ENCODE results near the gene SPINK4. TPM values are rescaled to one million over a fixed set of nuclear protein-coding genes. Genes with fewer than 3 reads are reported as not detected.

The SPINK4 gene
- total RNA-seq, 1 donor from 2014 or later = not detected

DNA sequence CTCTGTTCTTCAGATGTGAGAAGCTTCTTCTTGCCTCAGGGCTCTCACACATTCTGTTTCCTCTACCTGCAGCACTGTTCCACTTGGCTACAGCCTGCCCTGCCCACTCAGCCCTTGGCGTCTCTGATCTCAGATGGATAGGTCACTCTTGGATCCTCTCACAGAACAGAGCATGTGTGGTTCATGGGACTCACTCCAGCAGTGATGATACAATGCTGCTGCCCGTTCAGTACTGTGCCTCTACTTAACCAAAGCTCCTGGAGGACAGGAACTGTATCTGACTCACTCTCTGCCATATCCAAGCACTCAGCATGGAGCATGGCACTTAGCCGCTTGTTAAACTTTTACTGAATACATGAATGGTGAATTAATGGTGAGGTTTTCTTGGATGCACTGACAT lies 3.4 kb upstream of the SPINK4 start:
- Mint-ChIP-seq H3K36me3 (no peaks in the 10 kb centered on the region), H3K9me3 (no peaks in the 10 kb centered on the region), H3K4me3 (no peak overlapping the region), H3K27me3 (peaks cover 35% of the 10 kb centered on the region), H3K4me1 (ENCODE audit: unreplicated experiment) (peaks cover 6% of the 10 kb centered on the region), H3K27ac (no peak overlapping the region)
- DNase-seq (ENCODE audit: extremely low spot score, unreplicated experiment) = no peak
- TF ChIP-seq, protein P1, sequence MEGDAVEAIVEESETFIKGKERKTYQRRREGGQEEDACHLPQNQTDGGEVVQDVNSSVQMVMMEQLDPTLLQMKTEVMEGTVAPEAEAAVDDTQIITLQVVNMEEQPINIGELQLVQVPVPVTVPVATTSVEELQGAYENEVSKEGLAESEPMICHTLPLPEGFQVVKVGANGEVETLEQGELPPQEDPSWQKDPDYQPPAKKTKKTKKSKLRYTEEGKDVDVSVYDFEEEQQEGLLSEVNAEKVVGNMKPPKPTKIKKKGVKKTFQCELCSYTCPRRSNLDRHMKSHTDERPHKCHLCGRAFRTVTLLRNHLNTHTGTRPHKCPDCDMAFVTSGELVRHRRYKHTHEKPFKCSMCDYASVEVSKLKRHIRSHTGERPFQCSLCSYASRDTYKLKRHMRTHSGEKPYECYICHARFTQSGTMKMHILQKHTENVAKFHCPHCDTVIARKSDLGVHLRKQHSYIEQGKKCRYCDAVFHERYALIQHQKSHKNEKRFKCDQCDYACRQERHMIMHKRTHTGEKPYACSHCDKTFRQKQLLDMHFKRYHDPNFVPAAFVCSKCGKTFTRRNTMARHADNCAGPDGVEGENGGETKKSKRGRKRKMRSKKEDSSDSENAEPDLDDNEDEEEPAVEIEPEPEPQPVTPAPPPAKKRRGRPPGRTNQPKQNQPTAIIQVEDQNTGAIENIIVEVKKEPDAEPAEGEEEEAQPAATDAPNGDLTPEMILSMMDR (conservative IDR thresholded peaks at IDR 0.05) = no peak

DNA sequence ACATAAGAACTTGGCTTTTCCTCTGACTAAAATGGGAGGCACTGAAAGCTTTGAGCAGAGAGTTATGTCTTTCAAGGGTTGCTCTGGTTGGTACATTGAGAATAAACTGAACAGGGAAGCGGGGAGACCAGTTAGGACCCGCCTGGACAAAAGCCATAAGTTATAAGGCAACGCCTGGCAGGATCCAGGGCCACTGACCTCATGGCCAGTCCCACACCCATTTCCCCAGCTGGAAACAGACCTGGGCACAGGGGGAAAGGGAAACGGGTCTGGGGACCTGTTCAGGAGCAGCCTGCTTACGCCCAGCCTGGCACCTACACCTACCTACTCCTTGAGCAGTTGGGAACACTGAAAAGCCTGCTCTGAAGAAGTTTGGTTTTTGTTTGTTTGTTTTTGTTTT lies 1.3 kb downstream of the SPINK4 start:
- Mint-ChIP-seq H3K4me1 (ENCODE audit: unreplicated experiment) (peaks cover 6% of the 10 kb centered on the region), H3K36me3 (no peaks in the 10 kb centered on the region), H3K4me3 (no peak overlapping the region), H3K9me3 (no peaks in the 10 kb centered on the region), H3K27ac (no peak overlapping the region), H3K27me3 (peaks cover 19% of the 10 kb centered on the region)
- DNase-seq (ENCODE audit: extremely low spot score, unreplicated experiment) = no peak
- TF ChIP-seq, protein P1 (conservative IDR thresholded peaks at IDR 0.05) = no peak

DNA sequence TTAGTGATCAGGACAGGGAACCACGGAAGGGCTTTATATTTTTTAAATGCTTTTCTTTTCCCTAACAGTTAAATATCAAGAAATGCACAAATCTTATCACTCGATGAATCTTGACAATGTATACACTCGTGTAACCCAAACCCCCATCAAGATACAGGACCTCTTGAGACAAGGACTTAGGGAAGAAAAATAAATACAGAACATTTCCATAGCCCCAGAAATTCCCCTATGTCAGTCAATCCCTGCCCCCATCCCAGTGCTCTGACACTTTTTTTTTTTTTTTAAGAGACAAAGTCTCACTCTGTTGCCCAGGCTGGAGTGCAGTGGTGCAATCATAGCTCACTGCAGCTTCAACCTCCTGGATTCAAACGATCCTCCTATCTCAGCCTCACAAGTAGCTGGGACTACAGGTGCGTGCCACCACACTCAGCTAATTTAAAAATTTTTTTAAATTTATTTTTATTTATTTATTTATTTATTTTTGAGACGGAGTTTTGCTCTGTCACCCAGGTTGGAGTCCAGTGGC lies 2.7 kb downstream of the SPINK4 start:
- TF ChIP-seq, protein P1 (conservative IDR thresholded peaks at IDR 0.05) = no peak
- H3K4me3 Mint-ChIP-seq = no peak overlapping the region
- peaks cover 6% of the 10 kb centered on the region for H3K4me1 Mint-ChIP-seq (ENCODE audit: unreplicated experiment)
- H3K27ac Mint-ChIP-seq = no peak overlapping the region
- H3K27me3 Mint-ChIP-seq = peaks cover 10% of the 10 kb centered on the region
- H3K9me3 Mint-ChIP-seq = no peaks in the 10 kb centered on the region
- no peak for DNase-seq (ENCODE audit: extremely low spot score, unreplicated experiment)
- H3K36me3 Mint-ChIP-seq = peaks cover 5% of the 10 kb centered on the region

DNA sequence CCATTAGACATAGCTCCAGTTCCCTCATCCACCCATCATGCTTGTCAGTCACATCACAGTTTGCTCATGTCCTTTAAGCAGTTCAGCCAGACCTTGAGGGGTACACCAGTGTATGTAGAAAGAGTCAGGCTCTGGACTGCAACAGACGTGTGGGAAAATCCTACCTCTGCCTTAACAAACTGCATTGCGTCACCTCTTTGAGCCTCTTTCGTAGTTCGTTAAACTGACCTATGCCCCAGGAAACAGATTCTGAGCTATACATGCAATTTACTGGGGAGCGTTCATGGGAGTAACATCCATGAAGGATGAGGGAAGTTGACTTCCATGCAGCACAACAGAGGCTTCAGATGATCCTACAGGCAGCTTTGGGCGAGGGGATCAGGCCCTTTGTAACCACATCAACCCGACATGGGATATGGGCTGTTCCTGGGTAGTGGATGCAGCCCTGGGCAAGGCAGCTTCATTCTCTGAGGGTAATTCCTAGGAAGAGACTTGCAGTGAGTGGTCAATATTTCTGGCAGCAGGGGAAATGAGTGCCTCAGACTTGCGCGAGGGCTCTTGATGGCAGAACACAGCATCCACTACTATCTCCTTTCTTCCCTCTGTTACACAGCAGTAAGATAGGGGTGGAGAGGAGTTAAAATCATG lies 4.3 kb downstream of the SPINK4 start:
- TF ChIP-seq, protein P1 (conservative IDR thresholded peaks at IDR 0.05) = no peak
- DNase-seq (ENCODE audit: extremely low spot score, unreplicated experiment) = no peak
- Mint-ChIP-seq H3K27ac (no peak overlapping the region), H3K9me3 (no peaks in the 10 kb centered on the region), H3K4me1 (ENCODE audit: unreplicated experiment) (peaks cover 6% of the 10 kb centered on the region), H3K36me3 (peaks cover 8% of the 10 kb centered on the region), H3K27me3 (peaks cover 10% of the 10 kb centered on the region), H3K4me3 (no peak overlapping the region)

DNA sequence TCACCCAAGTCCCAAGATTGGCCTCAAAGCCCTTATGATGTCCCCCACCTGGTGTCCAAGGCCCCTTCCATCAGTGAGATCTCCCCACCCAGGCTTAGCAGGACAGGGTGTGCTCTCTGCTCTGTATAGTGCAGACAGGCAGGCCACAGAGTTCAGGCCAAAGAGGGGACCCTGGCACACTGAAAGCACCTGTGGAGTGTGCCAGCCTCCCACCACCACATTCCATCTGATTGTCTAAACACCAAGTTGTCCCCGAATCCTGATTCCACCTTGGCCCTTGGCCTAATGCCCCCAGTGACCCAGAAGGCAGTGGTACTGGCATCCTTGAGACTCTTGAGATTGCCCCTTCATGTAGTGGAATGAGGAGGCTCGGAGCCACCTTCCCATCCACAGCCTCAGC lies 5.4 kb downstream of the SPINK4 start:
- TF ChIP-seq, protein P1 (conservative IDR thresholded peaks at IDR 0.05) = no peak

More for the DNA sequence above, 5.4 kb downstream of the SPINK4 start:
- Mint-ChIP-seq H3K27me3 (peaks cover 10% of the 10 kb centered on the region), H3K27ac (no peak overlapping the region), H3K36me3 (peaks cover 8% of the 10 kb centered on the region), H3K4me3 (no peak overlapping the region), H3K4me1 (ENCODE audit: unreplicated experiment) (no peaks in the 10 kb centered on the region), H3K9me3 (no peaks in the 10 kb centered on the region)
- DNase-seq (ENCODE audit: extremely low spot score, unreplicated experiment) = no peak

Data from type B pancreatic cell (in vitro differentiated cells).